ENCODE results near the gene TRIM64C. TPM values are rescaled to one million over a fixed set of nuclear protein-coding genes. Genes with fewer than 3 reads are reported as not detected.

The TRIM64C gene
- total RNA-seq, 1 donor from 2014 or later: not detected

Other genes with a start within 250 kb of the TRIM64C start
- gene TRIM51G, start 75.2 kb downstream of the TRIM64C start, total RNA-seq: not detected in 2 replicates
- not detected in 2 replicates for gene TRIM49B, start 30.3 kb downstream of the TRIM64C start, total RNA-seq
- 0.19 and 0.36 TPM in 2 replicates for gene FOLH1, start 149.5 kb upstream of the TRIM64C start, total RNA-seq

All from astrocyte (in vitro differentiated cells and primary cell).